AG04449 (cell line): Measurements from ENCODE around the gene IQCC.

Experiments used
- CTCF ChIA-PET: fragments of 350-600 bp; formaldehyde crosslinking; extraction: SDS; loops from one replicate; lab custom pipeline; 2021; ENCODE audit warnings: antibody characterized with exemption; lab: Yijun Ruan, JAX
- POLR2A ChIA-PET: fragments of 400-600, 350-600 bp; formaldehyde crosslinking; extraction: SDS; loops from one replicate; lab custom pipeline; 2020; ENCODE audit warnings: antibody characterized with exemption, inconsistent platforms; lab: Yijun Ruan, JAX
- DNase-seq: peaks from one replicate; pipeline ENCODE4 v3.0.0-alpha.2; 2010; ENCODE audit warnings: low read depth, low spot score
- H3K4me3 ChIP-seq: 2 replicates; pipeline ENCODE4 v1.5.1; 2011; ENCODE audit warnings: low read depth, mild to moderate bottlenecking, control low read depth, low read length
- CTCF ChIP-seq: IDR thresholded peaks from one replicate; pipeline ENCODE4 v1.5.1; 2011; ENCODE audit warnings: mild to moderate bottlenecking, moderate library complexity, low read length, control low read depth, inconsistent platforms; ENCODE audit not compliant: insufficient read depth; ENCODE audit errors: missing control alignments

Gene IQCC

GRCh38 chr1:32181563-32181962 lies 23.9 kb upstream of the IQCC start:
- CTCF ChIA-PET = interaction anchor here (1.3 kb wide), 1 partner anchor 17 kb away, joined by 3 read pairs; no protein-coding TSS in a partner anchor
- peak overlapping the region; percentile 71 for H3K4me3 ChIP-seq
- POLR2A ChIA-PET = interaction anchor here (0.6 kb wide), 1 partner anchor 76 kb away, joined by 3 read pairs; no protein-coding TSS in a partner anchor
- DNase-seq = no peak
- TF ChIP-seq CTCF = no peak

GRCh38 chr1:32182060-32182459 lies 23.4 kb upstream of the IQCC start:
- ChIA-PET CTCF (interaction anchor here (1.2 to 1.3 kb wide), 2 partner anchors 16 to 17 kb away, joined by 3 read pairs; no protein-coding TSS in a partner anchor), POLR2A (interaction anchor here (0.6 to 0.7 kb wide), 2 partner anchors 18 to 77 kb away, joined by 3 to 4 read pairs; partner anchors contain the start of gene CCDC28B)
- no peak for DNase-seq
- TF ChIP-seq CTCF = no peak
- H3K4me3 ChIP-seq = peak overlapping the region; percentile 71

GRCh38 chr1:32184650-32185049 lies 20.8 kb upstream of the IQCC start:
- H3K4me3 ChIP-seq = no peak overlapping the region
- ChIA-PET POLR2A (interaction anchor here (0.6 kb wide), 1 partner anchor 152 kb away, joined by 3 read pairs; the partner anchor contains the start of gene MARCKSL1), CTCF (interaction anchor here (1.0 to 1.4 kb wide), 2 partner anchors 10 to 32 kb away, joined by 3 to 5 read pairs; no protein-coding TSS in a partner anchor)
- TF ChIP-seq CTCF = no peak
- DNase-seq = no peak

- no peak for TF ChIP-seq CTCF
- ChIA-PET CTCF (interaction anchor here (1.5 kb wide), 1 partner anchor 29 kb away, joined by 4 read pairs; no protein-coding TSS in a partner anchor), POLR2A (no interaction called here)
- no peak for DNase-seq
- H3K4me3 ChIP-seq = no peak overlapping the region
These were observed 19.4 kb upstream of the IQCC start for GRCh38 chr1:32186077-32186476.

- DNase-seq = no peak
- TF ChIP-seq CTCF = no peak
- POLR2A ChIA-PET = no interaction called here
- no peak overlapping the region for H3K4me3 ChIP-seq
- CTCF ChIA-PET = interaction anchor here (1.0 to 1.5 kb wide), 2 partner anchors 29 to 196 kb away, joined by 3 to 4 read pairs; no protein-coding TSS in a partner anchor
These were observed 19.0 kb upstream of the IQCC start for GRCh38 chr1:32186491-32186890.

DNA sequence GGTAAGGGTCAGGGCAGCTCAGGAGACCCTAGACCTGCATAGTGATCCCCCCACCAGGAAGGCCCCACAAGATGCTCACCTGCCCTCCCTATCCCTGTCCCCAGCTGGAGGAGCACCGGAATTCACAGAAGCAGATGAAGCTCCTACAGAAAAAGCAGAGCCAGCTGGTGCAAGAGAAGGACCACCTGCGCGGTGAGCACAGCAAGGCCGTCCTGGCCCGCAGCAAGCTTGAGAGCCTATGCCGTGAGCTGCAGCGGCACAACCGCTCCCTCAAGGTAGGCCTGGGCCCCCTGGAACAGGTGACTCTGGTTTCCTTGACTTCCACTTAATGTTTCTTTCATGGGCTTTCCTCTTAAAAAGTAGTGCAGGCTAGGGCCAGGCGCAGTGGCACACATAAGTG lies 17.6 kb upstream of the IQCC start:
- ChIA-PET CTCF (interaction anchor here (0.8 to 1.5 kb wide), 2 partner anchors 27 to 185 kb away, joined by 3 to 4 read pairs; no protein-coding TSS in a partner anchor), POLR2A (no interaction called here)
- TF ChIP-seq CTCF = no peak
- DNase-seq = no peak
- H3K4me3 ChIP-seq = no peak overlapping the region
